ENCODE data around the gene ACTR2.

GRCh38 chr2:65182570-65182969 lies 45.1 kb upstream of the ACTR2 start:
- TF ChIP-seq CTCF (IDR thresholded peaks at IDR 0.05) (no peak), POLR2A (IDR thresholded peaks at IDR 0.05) (no peak)

Measured in Peyer's patch (tissue), 4 donors.